Activated CD8-positive, alpha-beta memory T cell treated with anti-CD3 and anti-CD28 coated beads for 36 hours (primary cell): ENCODE measurements around the gene NCCRP1. TPM values are rescaled to one million over a fixed set of nuclear protein-coding genes. Genes with fewer than 3 reads are reported as not detected.
"Not testable (repeated sequence)": the region's sequence is repeated elsewhere in the genome, so short reads cannot be mapped to it uniquely, and the experiment has no call there.

Experiments
- CTCF ChIA-PET: fragments of 350-600 bp; sonication (Branson Sonifier 250); formaldehyde crosslinking; loops from one replicate; lab custom pipeline; 2021; ENCODE audit warnings: antibody characterized with exemption; lab: Charles Lee
- POLR2A ChIA-PET: fragments of 350-600 bp; sonication (Branson Sonifier 250); formaldehyde crosslinking; loops from one replicate; lab custom pipeline; 2021; ENCODE audit warnings: antibody characterized with exemption; lab: Charles Lee
- total RNA-seq, 2 experiments: library from RNA; stranded (reverse); gene quantifications; one replicate each; pipeline ENCODE4 v1.2.3, GENCODE V29; 2021

The NCCRP1 gene
- total RNA-seq, 2 experiments from 2014 or later: not detected

DNA sequence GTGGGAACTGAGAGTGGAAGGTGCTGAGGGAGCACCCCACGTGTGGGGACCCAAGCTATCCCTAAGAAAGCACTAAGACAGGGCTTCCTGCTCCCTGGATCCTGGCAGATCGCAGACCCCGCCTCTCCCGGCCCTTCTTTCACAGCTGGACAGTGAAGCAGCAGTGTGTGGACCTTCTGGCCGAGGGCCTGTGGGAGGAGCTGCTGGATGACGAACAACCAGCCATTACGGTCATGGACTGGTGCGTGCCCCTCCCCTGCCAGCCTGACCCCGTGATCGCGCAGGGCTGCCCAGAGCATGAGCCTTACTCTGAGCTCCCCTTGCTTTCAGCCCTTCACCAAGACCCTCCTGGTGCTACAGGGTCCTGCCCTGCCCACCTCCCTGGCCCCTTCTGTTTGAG lies 2.3 kb downstream of the NCCRP1 start:
- ChIA-PET CTCF (interaction anchor here (0.6 to 0.7 kb wide), 3 partner anchors 24 to 552 kb away, joined by 3 to 4 read pairs (median 3); no protein-coding TSS in a partner anchor), POLR2A (no interaction called here)

DNA sequence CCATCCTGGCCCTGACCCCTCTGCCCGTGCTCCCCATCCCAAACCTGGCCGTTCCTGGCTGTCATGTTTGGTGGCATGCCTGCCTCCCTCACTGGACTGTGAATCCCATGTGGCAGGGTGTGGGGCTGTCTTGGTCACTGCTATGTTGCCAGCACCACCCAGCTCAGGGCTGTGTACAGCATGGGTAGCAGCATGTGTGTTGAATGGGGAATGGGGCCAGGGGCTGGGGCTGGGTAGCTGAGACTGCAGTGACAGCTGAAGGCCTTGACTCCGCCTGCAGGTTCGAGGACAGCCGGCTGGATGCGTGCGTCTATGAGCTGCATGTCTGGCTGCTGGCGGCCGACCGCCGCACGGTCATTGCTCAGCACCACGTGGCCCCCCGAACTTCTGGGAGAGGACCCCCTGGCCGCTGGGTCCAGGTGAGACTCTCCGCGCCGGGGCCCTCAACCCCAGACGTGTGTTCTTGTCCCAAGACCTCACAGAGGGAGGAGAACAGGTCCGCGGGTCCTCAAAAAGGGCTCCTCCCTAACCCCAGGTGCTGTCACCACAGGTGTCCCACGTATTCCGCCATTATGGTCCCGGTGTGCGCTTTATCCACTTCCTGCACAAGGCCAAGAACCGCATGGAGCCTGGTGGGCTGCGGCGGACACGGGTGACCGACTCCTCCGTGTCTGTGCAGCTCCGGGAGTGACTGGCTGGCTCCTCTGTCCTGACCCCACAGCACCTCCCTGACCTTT lies 3.5 kb downstream of the NCCRP1 start:
- ChIA-PET POLR2A (no interaction called here), CTCF (no interaction called here)

DNA sequence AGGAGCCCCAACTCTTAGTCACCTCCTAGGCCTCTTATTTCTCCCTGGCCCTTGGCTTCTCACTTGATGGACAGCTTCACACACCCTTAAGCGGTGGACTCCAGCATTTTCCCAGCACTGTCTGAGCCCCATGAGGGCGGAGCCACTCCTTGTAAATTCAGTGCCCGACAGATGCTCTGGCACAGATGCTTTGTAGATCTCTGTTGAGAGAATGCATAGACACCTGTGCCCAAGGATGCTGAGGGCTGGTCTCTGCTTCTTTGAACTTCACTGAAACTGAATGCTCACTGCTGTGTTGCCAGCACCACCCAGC lies 4.0 kb downstream of the NCCRP1 start:
- ChIA-PET CTCF (no interaction called here), POLR2A (no interaction called here)

DNA sequence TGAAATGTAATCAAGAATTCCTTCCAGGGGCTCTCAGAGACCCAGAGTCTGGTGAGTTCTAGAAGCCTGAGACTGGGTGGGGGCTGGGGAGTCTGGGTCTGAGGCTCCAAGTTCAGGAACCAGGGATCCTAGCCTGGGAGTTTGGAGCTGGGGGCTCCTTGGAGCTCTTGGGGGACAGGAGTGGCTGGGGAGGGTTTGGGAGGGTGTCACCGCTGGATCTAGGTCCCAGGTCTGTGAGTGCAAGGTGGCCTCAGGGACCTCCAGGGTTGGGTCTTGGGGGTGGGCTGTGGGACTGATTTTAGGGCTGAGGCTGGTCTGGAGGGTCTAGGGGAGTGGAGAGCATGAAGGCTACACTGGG lies 6.2 kb downstream of the NCCRP1 start:
- CTCF ChIA-PET: interaction anchor here (0.6 kb wide), 1 partner anchor 216 kb away, joined by 3 read pairs; no protein-coding TSS in a partner anchor
- POLR2A ChIA-PET: no interaction called here

DNA sequence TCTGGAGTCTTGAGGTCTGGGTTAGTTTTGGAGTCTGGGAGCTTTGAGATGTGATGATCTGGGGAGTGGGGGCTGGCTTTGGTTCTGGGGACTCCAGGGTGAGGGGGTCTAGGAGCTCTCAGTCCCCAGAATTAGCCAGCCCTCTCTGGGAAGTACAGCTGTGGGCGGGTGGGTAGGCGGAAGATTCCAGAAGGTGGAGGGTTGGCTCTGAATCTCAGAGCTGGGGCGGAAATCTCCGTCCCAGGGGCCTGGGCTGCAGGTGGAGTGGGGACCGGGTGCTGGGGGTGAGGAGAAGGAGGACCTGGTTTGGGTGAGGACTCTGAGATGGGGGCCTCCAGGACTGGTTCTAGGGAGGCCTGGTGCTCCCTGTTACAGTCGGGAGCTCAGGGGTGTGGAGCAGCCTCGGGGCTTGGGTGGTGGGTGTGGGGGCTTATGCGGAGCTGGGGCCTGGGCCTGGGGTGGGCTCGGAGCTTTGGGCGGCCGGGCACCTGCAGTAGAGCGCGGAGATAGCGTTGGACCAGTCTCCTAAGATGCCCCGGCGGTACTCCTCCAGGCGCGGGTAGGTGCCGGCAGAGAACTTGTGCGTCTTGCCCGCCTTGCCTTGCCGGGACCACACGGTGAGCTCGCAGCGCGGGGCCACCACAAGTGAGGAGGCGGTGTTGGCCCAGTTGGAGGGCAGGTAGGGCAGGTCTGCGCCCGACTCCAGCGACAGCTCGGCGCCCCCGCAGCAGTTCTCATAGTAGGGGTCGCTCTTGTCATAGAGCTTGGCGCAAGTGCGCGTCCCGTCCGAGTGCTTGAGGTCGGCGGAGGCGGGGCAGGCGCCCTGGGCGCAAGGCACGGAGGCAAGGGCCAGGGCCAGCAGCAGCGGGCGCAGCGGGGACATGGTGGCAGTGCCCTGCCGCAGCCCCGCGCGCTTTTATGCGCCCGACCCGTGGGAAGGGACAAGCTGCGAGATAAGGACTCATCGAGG lies 6.9 kb downstream of the NCCRP1 start, which contains the start of gene SYCN:
Gene SYCN (minus strand): TSS at position 892 of the 970 bp plus-strand sequence. CDS start 9 bp downstream, at position 883.
- POLR2A ChIA-PET: no interaction called here
- CTCF ChIA-PET: interaction anchor here (0.7 to 1.1 kb wide), 2 partner anchors 93 to 124 kb away, joined by 3 read pairs; no protein-coding TSS in a partner anchor

DNA sequence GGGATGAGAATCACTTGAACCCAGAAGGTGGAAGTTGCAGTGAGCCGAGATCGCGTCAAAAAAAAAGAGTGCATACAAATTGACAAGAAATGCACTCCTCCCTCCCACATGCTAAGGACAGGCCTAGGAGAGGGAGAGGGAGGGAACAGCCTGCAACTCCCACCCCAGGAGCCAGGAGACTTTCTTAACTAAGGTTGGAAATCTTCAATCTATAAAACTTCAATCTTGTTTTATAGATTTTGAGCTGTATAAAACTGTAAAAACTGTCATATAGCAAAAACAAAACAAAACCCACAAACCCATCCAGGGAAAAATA lies 8.6 kb downstream of the NCCRP1 start:
- ChIA-PET CTCF (no interaction called here), POLR2A (no interaction called here)

DNA sequence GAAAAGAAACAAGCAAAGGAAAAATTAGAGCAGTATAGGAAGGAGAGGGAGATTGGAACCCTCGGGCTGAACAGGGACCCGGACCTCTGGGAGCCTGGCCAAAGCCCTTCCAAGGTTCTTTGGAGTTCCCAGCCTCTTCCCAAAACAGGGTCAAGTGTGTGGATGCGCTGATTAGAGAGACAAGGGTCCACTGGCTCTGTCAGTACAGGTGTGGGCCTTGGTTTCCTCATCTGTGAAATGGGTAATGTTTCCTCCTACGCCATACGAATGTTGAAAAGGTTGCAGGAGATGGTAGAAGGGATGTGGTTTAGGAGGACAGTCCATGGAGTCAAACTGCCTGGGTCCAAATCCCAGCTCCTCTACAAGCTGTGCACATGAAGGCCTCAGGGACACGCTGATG lies 9.4 kb downstream of the NCCRP1 start:
- CTCF ChIA-PET: interaction anchor here (1.1 kb wide), 1 partner anchor 19 kb away, joined by 3 read pairs; no protein-coding TSS in a partner anchor
- POLR2A ChIA-PET: no interaction called here

DNA sequence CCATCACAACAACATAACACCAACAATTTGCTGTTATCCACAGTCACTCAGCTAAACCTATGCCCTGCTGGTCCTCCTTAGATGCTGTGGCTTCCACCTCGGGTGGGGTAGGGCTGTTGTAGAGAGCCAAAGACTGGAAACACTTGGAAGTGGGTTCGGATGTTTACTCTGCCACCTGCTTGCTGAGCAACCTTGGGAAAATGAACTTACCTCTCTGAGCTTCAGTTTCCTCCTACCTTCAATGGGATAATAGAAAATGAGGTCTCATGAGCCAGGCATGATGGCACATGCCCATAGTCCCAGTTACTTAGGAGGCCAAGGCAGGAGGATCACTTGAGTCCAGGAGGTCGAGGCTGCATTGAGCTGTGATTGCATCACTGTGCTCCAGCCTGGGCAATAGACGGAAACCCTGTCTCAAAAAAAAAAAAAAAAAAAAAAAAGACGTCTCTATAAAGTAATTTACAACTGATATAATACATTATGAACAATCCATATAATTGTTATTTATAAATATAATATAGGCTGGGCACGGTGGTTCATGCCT lies 10.6 kb downstream of the NCCRP1 start:
- POLR2A ChIA-PET: interaction anchor here (0.6 to 0.7 kb wide), 2 partner anchors 190 to 263 kb away, joined by 3 read pairs; no protein-coding TSS in a partner anchor
- CTCF ChIA-PET: interaction anchor here (1.1 kb wide), 1 partner anchor 20 kb away, joined by 3 read pairs; no protein-coding TSS in a partner anchor

DNA sequence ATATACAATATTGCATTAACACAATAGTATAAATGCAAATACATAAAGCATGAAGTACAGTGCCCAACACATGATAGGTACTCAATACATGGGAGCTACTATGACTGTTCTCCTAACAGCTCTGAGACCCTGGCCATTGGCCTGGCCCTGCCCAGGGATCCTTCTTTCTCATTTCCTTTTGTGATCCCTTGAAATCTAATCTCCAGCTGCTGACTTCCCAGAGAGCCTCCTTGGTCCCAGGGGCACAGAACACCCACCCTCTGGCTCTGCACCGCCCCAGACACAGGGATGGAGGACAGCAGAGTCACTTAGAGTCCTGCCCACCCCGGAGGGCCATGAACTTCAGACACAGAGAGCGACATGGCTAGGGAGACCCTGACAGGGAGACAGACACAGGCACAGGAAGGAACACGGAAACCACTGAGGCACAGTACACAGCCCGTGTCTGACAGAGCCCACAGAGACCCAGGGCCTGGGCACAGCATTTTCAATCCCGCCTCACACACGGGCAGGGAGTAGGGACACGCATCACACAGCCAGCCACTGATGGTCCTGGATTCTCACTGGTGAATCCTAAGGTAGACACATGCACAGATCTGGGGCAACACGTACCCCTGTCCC lies 11.5 kb downstream of the NCCRP1 start:
- POLR2A ChIA-PET: no interaction called here
- CTCF ChIA-PET: interaction anchor here (0.7 kb wide), 2 partner anchors 14 to 295 kb away, joined by 3 read pairs; no protein-coding TSS in a partner anchor

DNA sequence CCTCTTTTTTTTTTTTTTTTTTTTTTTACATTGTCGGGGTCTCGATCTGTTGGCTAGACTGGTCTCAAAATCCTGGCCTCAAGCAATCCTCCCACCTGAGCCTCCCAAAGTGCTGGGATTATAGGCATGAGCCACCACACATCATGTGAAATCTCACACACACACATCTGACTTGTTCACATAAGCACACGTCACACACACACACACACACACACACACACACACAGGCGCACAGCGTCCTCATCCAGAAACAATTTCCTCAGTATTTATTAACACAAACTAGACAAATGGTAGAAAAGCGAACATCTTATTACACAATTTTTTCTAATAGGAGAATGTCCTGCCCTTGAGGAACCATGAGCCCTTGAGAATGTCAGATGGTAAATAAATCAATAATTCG lies 12.4 kb downstream of the NCCRP1 start:
- ChIA-PET CTCF (interaction anchor here (0.7 kb wide), 2 partner anchors 15 to 294 kb away, joined by 3 read pairs; no protein-coding TSS in a partner anchor), POLR2A (no interaction called here)

DNA sequence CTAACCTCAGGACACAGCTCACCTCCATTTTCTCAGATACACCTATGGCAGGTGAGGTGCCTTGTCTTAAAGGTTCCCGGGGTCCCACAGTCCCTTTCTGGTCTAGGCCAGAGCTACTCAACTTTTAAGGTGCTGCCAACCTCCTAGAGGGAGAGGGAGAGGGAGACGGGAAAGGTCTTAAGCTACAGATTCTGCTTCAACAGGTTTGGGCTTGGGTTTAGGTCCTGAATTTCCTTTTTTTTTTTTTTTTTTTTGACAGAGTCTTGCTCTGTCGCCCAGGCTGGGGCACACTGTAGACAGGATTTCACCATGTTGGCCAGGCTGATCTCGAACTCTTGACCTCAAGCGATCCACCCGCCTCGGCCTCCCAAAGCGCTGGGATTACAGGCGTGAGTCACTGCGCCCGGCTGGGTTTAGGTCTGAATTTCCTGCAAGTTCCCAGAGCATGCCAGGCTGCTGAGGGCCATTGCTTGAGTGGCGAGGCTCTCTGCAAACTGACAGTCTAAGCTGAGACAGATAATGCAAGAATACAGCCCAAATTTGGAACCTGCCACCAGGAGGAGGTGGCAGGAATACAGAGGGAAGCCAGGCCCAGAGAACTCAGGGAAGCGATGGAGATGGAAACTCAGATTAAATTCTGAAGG lies 15.1 kb downstream of the NCCRP1 start:
- CTCF ChIA-PET: interaction anchor here (0.7 to 1.4 kb wide), 11 partner anchors 26 to 464 kb away, joined by 3 to 7 read pairs (median 3); partner anchors contain the start of genes GMFG and PLEKHG2
- POLR2A ChIA-PET: no interaction called here

DNA sequence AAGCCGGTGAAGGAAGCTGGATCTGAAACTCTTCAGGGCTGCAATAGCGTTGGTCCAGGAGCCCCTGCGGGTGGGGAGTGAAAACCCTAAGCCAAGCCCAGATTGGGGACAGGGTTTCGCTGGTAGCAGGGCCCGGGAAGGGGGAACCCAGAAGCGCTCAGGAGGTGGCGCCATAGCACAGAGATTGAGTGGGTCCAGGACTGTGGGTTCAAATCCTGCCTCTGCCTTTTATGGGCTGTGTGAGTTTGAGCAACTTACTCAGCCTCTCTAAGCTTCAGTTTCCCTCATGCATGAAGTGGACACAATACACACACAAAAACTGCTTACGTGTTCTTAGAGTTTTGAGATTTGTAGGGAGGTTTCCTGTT lies 15.6 kb downstream of the NCCRP1 start:
- POLR2A ChIA-PET: no interaction called here
- CTCF ChIA-PET: interaction anchor here (0.8 to 1.9 kb wide), 10 partner anchors 25 to 200 kb away, joined by 3 to 7 read pairs (median 3); partner anchors contain the start of genes GMFG and PLEKHG2

DNA sequence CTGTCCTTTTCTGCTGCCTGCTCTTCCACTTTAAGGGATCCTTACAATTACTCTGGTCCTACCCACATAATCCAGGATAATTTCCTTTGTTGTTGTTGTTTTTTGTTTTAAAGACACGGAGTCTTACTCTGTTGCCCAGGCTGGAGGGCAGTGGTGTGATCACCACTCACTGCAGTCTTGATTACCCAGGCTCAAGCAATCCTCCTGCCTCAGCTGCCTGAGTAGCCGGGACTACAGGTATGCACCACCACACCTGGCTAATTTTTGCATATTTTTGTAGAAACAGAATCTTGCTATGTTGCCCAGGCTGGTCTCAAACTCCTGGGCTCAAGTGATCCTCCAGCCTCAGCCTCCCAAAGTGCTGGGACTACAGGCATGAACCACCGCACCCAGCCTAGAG lies 18.6 kb downstream of the NCCRP1 start:
- POLR2A ChIA-PET: interaction anchor here (0.6 kb wide), 1 partner anchor 82 kb away, joined by 5 read pairs; no protein-coding TSS in a partner anchor
- CTCF ChIA-PET: not testable (repeated sequence)

DNA sequence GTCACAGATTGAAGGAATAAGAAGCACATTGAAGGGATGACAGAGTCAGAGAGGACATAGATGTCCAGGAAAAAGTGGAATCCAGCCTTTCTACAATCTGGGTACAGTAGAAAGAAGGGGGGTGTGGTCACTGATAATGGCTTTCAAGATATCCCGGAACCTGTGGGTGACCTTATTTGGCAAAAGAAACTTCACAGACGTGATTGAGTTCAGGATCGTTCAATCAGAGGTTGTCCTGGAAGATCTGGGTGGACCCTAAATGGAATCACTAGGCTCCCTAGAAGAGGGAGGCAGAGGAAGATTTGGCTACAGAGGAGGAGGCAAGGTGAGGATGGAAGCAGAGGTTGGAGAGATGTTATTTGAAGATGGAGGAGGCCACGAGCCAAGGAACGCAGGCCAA lies 20.3 kb downstream of the NCCRP1 start:
- CTCF ChIA-PET: interaction anchor here (0.6 kb wide), 1 partner anchor 150 kb away, joined by 3 read pairs; no protein-coding TSS in a partner anchor
- POLR2A ChIA-PET: no interaction called here

DNA sequence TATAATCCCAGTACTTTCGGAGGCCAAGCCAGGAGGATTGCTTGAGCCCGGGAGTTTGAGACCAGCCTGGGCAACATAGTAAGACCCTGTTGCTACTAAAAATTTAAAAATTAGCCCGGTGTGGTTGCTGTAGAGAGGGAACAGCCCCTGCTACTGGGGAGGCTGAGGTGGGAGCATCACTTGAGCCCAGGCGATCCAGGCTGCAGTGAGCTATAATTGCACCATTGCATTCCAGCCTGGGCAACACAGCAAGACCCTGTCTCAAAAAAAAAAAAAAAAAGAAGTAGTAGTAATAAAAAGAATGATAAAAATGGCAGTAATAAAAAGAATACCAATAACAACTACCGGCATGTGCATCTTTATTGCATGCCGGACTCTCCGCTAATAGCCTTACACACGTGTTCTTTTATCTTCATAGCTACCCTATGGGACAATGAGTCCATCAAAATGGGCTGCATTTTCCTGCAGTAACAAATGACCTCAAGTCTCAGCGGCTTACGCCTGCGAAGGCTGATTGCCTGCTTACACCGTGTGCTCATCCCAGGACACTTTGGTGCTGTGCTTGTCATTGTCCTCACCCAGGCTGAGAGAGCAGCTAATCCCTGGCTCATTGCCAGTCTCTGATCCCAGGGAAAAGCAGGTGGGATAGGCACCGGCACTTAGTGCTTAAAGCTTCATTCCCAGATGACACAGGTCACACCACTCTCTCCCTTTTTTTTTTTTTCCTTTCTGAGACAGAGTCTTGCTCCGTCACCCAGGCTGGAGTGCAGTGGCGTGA lies 21.7 kb downstream of the NCCRP1 start:
- ChIA-PET POLR2A (no interaction called here), CTCF (interaction anchor here (0.6 kb wide), 1 partner anchor 103 kb away, joined by 5 read pairs; no protein-coding TSS in a partner anchor)

DNA sequence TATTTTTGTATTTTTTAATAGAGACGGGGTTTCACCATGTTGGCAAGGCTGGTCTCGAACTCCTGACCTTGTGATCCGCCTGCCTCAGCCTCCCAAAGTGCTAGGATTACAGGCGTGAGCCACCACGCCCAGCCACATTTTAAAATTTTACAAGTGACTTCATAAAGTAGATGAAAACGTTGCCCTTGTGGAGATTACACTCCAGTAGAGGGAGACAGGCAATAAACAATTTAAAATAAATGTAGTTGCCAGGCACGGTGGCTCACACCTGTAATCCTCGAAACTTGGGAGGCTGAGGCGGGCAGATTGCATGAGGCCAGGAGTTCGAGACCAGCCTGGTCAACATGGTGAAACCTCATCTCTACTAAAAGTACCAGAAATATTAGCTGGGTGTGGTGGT lies 22.3 kb downstream of the NCCRP1 start:
- CTCF ChIA-PET: interaction anchor here (0.6 kb wide), 1 partner anchor 103 kb away, joined by 5 read pairs; no protein-coding TSS in a partner anchor

DNA sequence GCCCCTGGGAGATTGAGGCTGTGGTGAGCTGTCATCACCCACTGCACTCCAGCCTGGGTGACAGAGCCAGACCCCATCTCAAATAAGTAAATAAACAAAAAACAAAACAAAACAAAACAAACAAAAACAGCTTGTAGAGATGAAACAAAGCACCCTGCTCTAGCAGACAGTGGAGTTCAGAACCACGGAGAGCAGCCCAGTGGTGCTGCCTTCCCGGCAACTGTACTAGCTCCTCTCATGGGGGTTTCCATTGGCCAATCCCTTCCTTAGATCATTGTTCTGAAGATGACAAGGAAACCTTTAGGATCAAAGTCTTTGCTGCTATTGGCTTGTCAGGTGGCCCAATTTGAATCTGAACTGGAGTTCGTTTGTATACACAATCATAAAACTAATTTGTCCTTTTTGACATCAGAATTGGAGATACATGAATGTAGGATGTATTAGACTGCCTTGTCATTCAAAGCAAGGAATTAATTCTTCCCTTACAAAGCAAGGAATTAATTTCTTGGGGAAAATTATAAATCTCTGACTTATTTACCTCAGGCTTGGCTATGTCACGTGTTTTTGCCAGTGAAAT lies 27.0 kb downstream of the NCCRP1 start:
- ChIA-PET CTCF (no interaction called here), POLR2A (no interaction called here)

More for the DNA sequence above, 22.3 kb downstream of the NCCRP1 start:
- POLR2A ChIA-PET: not testable (repeated sequence)
